DMS53 (cell line): ENCODE data around the gene BAX.

Experiments used
- DNase-seq: peaks from one replicate; lab custom pipeline; 2025; lab: John Stamatoyannopoulos, UW

BAX gene

DNA sequence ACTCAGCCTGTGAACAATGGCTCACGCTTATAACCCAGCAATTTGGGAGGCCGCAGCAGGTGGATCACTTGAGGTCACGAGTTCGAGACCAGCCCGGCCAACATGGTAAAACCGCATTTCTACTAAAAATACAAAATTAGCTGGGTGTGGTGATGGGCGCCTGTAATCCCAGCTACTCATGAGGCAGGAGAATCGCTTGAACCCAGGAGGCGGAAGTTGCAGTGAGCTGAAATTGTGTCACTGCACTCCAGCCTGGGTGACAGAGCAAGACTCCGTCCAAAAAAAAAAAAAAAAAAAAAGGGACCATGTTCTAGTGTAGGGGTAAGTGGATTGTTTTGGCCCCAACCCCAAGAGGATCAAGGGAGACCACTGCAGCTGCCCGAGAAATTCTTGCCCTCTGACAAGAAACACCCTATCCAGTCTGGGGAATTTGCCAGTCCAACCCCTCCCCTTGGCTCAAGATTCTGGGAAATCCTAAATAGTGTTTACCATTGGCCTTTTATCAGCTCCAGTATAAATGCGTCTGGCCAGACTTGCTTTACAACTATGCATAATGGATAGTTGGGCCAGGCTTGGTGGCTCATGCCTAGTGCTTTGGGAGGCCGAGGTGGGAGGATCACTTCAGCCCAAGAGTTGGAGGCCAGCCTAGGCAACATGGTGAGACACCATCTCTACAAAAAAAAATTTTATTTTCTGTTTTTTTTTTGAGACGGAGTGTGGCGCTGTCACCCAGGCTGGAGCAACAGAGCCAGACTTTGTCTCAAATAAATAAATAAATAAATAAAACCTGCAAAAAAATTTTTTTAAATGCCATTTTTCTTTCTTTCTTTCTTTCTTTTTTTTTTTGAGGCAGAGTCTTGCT is 26.3 kb upstream of the BAX start:
- DNase-seq: peak; percentile 36

DNA sequence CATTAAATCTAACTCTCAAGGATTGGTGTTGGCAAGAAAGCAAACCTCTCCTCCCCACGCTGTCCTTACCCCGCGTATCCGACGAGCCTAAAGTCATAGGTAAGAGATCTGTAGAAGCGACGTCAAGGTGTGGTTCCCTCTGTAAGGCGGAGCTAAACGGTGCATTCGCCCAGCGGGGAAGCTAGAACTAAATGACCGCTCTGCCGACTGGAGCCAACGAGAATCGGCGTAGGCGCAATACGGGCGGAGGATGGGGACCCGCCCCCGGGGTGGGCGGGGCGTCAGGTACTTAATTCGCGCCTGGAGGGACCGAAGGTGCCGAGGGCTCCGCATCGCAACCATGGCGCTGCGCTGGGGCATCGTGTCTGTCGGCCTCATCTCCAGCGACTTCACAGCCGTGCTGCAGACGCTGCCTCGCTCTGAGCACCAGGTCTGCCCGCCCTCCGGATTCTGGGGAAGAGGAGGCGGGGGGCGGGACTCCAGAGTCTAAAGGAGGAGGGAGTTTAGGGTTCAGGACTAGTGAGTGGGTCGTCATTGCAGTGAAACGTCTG is 21.2 kb upstream of the BAX start, which contains the start of gene DHDH:
DHDH (plus strand) TSS at position 318 of the 551 bp plus-strand sequence; CDS start at position 341, 23 bp downstream.
- DNase-seq: peak; percentile 98

DNA sequence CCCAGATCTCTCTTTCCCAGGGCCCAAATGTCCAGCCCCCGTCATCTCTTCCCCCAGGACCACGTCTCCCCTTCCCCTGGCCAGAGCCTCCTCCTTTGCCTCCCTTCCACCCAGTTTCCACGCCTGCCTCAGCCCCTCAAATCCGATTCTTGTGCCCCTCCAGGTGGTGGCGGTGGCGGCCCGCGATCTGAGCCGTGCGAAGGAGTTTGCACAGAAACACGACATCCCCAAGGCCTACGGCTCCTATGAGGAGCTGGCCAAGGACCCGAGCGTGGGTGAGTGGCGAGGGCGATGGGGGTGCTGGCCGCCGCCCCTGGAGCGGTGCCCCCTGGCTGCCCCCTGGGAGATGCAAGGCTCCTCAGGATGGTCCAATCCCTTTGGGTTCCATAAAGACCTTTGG is 19.8 kb upstream of the BAX start:
- DNase-seq: no peak

DNA sequence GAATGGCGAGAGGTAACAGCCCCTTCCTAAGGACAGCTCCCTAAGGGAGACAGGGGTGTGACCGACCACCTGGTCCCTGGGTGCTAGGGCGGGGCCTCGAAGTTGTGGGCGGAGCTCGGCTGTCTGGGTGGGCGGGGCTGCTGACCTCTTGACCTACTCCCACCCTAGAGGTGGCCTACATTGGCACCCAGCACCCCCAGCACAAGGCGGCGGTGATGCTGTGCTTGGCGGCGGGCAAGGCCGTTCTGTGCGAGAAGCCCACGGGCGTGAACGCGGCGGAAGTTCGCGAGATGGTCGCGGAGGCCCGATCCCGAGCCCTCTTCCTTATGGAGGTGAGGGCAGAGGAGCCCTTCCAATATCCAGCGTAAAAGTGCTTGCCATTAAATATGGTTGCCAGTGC is 18.8 kb upstream of the BAX start:
- DNase-seq: no peak

DNA sequence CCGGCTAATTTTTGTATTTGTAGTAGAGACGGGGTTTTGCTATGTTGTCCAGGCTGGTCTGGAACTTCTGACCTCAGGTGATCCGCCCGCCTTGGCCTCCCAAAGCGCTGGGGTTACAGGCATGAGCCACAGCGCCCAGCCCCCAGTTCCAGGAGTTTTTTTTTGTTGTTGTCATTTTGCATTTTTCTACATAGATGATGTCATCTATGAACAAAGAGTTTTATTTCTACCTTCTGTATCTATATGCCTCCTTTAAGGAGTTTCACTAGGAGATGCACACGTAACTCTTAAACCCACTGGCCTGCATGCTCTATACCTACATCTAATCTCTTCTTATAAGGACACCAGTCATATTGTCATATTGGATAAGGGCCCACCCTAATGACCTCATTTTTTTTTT is 16.4 kb upstream of the BAX start:
- no peak for DNase-seq

DNA sequence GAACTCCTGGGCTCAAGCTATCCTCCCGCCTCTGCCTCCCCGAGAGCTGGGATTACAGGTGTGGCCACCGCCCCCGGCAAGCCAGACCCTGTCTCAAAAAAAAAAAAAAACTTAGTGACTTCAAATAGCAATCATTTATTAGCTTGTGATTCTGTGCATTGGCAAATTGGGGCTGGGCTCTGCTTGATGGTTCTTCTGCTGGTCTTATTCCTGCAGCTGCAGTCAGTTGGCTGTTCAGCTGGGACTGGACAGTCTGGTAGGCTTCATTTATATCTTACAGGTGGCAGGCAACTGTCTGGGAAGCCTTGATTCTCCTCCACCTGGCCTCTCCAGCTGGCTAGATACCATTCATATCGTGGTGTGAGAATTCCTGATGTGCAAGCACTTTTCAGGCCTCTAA is 13.8 kb upstream of the BAX start:
- no peak for DNase-seq

DNA sequence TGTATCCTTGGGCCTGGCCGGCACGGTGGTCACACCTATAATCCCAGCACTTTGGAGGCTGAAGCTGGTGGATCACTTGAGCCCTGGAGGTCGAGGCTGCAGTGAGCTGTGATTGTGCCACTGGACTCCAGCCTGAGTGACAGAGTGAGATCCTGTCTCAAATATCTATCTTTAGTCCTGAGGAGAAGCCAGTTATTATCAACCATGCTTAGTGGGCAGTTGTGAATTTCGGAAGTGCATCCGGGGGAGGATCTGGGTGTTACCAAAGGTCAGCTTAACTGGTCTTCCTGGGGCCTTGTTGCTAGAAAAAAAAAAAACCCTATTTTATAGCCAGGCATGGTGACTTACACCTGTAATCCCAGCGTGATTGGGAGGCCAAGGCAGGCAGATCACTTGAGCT is 11.6 kb upstream of the BAX start:
- no peak for DNase-seq

DNA sequence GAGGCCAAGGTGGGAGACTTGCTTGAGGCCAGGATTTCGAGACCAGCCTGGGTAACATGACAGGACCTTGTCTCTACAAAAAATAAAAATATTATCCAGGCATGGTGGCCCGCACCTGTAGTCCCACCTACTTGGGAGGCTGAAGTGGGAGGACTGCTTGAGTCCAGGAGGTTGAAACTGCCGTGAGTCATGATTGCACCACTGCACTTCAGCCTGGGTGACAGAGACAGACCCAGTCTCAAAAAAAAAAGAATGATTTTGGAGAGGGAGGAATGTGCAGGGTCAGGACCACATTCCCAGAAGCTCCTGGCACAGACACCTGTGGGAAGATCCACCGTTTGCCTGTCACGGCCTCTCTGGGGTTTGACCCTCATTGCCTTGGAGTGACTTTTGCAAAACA is 9.3 kb upstream of the BAX start:
- no peak for DNase-seq

DNA sequence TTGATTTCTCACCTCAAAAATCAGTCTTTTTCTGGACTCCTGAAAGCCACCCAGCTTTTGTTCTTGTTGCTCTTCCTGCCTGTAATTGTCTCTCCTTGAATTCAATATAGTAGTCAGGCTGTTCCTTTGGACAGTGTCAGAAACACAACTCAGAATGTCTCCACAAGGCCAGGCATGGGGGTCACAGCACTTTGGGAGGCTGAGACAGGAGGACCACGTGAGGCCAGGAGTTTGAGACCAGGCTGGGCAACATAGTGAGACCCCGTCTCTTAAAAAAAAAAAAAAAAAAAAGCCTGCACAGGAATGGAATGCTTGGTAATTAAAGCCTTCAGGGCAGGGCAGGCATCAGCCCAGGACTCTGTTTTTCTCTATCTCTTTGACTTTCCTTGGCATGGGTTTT is 8.9 kb upstream of the BAX start:
- DNase-seq: no peak

DNA sequence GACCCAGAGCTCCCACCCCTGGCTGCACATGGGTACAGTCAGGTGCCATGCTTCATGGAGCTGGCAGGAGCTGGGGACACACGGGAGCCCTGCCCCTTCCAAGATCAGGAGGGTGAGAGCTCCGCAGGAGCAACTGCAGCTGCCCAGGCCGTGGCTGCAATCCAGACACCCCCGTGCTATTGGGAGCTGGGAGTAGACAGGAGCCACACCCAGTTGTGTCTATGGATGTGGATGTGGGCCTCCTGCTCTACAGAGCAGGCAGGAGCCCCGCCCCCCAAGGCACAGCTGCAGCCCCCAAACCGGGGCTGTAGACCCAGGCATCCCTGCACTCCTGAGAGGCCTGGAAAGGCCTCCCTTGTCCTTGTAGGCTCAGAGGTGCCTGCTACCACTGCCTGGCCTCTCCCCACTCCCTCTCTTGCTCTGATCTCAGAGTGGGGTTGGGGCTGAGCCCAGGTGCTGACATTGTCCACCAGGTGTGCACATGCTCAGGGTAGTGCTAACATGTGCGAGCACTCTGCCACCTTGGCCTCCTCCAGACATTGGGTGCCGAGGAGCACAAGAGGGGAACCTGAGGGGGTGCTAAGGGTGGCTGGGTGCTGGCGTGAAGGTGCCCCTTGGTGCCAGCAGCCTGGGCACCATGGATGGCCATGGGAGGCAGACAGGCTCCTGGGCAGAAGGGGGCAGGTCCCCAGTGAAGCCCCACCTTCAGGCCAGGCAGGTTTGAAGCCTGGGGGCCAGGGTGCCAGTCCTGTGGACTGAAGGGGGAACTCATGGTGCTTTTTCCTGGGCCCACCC is 8.0 kb upstream of the BAX start:
- no peak for DNase-seq

DNA sequence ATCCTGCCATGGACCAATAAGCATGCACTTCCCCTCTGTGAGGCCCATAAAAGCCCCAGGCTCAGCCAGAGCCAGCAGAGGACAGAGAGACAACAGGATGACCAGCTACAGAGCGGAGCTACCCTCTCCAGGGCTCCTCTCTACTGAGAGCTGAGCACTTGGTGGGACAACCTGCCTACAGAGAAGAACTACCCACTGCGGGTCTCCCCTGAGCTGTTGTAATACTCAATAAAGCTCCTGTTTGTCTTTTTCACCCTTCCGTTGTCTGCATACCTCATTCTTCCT is 7.5 kb upstream of the BAX start:
- no peak for DNase-seq

DNA sequence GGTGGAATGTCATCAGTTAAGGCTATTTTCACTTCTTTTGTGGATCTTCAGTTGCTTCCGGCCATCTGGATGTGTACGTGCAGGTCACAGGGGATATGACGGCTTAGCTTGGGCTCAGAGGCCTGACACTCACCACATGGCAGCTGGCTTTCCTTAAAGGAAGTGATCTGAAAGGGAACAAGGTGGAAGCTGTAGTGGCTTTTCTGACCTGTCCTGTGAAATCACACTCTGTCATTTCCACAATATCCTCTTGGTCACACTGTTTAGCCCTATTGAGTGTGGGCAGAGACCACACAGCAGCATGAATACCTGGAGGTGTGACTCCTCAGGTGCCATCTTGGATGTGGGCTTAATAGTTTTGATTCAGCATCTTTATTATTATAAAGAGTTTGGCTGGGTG is 4.5 kb upstream of the BAX start:
- no peak for DNase-seq

DNA sequence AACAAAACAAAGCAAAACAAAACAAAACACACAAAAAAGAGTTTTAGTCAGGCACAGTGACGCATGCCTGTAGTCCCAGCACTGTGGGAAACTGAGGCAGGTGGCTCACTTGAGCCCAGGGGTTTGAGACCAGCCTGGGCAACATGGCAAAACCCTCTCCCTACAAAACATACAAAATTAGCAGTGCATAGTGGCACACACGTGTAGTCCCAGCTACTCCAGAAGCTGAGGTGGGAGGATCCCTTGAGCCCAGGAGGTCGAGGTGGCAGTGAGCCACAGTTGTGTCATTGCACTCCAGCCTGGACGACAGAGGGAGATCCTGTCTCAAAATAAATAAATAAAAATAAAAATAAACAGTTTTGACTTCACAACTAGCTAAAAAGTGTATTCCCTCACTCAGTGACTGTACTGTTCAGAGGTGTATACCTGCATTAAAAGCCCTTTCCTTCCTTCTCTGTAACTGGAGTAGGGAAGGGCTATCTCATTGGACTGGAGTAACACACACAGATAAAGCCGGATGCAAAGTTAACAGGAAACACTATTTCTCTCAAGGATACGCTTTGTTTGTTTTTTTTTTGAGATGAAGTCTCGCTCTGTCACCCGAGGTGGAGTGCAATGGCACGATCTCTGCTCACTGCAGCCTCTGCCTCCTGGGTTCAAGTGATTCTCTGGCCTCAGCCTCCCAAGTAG is 3.7 kb upstream of the BAX start:
- DNase-seq: peak; percentile 68

DNA sequence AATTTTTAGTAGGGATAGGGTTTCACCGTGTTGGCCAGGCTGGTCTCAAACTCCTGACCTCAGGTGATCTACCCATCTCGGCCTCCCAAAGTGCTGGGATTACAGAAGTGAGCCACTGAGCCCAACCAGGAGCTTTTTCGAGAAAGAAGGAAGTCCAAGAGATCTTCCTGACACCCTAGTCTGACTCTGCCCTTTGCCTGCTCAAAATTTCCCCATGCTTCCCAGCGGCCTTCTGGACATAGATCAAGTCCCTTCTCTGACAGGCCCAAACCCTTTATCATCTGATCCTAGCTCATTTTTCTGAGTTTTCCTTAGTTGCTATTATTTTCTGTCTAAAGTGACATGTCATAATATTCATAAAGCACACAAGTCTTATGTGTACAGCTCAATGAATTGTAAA is 1.5 kb upstream of the BAX start:
- no peak for DNase-seq

DNA sequence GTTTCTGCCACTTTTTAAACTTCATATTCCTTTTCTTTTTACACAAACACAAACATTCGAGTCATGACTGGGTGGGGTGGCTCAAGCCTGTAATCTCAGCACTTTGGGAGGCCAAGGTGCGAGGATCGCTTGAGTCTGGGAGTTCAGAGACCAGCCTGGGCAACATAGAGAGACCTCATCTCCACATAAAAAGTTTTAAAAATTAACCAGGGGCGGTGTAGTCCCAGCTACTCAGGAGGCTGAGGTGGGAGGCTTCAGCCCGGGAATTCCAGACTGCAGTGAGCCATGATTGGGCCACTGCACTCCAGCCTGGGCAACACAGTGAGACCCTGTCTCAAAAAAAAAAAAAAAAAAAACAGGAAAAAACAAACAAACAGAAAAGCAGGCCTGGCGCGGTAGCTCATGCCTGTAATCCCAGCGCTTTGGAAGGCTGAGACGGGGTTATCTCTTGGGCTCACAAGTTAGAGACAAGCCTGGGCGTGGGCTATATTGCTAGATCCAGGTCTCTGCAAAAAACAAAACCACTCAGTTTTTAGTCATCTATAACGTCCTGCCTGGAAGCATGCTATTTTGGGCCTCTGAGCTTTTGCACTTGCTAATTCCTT is 583 bp upstream of the BAX start:
- no peak for DNase-seq

DNA sequence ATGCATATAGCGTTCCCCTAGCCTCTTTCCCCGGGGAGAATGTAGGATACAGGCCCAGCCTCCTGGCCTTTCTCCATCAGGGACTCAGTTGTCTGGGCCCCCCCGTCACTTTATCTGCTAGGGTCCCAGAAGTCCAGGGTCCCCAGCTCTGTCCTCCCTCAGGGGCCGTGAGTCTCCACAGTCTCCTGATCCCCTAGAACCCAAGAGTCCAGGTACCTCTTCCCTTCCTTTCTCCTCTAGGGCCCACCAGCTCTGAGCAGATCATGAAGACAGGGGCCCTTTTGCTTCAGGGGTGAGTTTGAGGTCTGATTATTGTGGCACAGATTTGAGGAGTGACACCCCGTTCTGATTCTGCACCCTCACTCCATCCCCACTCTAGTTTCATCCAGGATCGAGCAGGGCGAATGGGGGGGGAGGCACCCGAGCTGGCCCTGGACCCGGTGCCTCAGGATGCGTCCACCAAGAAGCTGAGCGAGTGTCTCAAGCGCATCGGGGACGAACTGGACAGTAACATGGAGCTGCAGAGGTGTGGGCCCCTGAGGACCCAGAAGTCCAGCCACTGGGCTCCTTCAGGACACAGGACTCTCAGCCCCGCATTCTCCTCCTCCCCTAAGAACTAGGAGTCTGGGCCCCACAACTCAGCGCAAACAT is 758 bp downstream of the BAX start:
- no peak for DNase-seq

DNA sequence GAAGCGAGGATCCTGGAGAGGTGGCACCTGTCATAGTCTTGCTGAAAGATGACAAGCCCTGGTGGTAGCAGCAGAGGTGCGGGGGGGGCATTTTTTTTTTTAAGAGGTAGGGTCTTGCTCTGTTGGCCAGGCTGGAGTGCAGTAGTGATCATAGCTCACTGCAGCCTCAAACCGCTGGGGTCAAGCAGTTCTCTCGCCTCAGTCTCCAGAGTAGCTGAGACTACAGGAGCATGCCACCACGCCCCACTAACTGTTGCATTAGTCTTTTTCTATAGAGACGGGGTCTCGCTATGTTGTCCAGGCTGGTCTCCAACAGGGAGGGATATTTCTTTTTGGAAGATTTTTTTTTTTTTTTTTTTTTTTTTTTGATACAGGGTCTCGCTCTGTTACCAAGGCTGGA is 3.3 kb downstream of the BAX start:
- DNase-seq: no peak

DNA sequence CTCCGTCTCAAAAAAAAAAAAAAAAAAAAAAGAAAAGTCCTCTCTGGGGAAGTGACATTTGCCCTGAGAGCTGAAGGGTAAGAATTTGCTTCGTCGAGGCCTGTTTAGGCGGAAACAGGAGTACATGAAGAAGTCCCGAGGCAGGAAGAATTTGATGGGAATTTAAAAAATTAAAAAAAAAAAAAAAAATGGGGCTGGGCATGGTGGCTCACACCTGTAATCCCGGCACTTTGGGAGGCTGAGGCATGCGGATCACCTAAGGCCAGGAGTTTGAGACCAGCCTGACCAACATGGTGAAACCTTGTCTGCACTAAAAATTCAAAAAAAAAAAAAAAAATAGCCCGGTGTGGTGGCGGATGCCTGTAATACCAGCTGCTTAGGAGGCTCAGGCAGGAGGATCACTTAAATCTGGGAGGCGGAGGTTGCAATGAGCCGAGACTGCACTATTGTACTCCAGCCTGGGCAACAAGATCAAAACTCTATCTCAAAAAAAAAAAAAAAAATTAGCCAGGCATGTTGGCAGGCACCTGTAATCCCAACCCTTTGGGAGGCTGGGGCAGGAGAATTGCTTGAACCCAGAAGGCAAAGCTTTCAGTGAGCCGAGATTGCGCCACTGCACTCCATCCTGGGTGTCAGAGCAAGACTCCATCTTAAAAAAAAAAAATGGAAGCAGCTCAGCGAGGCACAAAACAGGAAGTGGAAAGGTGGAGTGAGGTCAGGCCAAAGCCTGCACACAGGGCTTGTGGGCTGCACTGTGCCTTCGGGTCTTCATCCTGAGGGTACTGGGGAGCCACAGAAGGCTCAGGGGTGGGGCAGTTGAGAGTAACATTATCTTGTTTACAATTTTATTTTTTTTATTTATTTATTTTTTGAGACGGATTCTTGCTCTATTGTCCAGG is 4.9 kb downstream of the BAX start:
- peak; percentile 49 for DNase-seq

DNA sequence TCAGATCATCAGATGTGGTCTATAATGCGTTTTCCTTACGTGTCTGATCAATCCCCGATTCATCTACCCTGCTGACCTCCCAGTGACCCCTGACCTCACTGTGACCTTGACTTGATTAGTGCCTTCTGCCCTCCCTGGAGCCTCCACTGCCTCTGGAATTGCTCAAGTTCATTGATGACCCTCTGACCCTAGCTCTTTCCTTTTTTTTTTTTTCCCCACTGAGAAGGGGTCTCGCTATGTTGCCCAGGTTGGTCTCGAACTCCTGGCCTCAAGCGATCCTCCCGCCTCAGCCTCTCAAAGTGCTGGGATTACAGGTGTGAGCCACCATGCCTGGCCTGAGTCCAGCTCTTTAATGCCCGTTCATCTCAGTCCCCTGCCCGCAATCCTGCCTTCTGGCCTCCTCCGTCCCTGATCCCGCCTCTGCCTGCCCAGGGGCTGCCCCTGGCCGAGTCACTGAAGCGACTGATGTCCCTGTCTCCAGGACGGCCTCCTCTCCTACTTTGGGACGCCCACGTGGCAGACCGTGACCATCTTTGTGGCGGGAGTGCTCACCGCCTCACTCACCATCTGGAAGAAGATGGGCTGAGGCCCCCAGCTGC is 6.5 kb downstream of the BAX start:
- peak; percentile 31 for DNase-seq

DNA sequence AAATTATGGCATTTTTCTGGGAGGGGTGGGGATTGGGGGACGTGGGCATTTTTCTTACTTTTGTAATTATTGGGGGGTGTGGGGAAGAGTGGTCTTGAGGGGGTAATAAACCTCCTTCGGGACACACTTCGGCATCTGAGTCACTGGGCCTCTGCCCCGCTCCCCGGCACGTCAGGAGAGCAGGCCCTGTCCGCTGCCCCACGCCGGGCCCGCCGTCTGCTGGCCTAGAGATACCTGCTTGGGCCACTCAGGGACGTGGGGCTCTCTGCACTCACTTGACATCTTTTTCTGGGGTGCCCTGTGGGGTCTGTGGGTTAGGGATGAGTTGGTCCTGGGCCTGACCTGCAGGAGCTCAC is 7.0 kb downstream of the BAX start:
- no peak for DNase-seq
